ENCODE measurements around the gene TAS1R1.

TAS1R1 gene

DNA sequence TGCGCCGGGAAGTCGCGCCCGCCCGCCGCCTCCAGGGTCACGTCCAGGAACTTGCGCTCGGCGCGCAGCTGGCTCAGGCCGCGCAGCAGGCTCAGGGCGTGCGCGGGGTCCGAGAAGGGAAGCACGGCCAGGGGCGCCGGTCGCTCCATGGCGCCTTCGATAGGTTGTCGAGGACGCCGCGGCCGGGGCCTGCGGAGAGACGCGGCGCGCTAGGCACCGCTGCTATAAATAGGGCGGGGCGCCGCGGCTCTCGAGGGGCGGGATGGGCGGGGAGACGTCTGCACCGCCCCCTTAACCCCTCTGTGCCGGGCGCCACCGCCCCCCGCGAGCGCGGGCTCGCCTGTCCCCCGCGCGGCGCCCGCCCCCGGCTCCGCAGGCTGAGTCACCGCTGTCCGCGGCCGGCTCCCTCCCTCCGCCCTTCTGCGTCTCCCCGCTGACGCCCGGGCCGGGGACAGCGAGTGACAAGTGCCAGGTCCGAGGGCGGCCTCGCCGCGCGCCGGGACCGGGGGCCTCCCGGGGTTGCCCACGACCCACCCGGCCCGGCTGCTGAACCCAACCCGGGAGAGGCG lies 47.6 kb downstream of the TAS1R1 start, which contains the start of gene KLHL21:
TSS of gene KLHL21 (minus strand) at position 201 of the 569 bp plus-strand sequence. CDS start at position 149, 52 bp downstream.
- in situ Hi-C loops (cut with MboI; ENCODE audit: low sequenced_read_pairs): no loop called here

DNA sequence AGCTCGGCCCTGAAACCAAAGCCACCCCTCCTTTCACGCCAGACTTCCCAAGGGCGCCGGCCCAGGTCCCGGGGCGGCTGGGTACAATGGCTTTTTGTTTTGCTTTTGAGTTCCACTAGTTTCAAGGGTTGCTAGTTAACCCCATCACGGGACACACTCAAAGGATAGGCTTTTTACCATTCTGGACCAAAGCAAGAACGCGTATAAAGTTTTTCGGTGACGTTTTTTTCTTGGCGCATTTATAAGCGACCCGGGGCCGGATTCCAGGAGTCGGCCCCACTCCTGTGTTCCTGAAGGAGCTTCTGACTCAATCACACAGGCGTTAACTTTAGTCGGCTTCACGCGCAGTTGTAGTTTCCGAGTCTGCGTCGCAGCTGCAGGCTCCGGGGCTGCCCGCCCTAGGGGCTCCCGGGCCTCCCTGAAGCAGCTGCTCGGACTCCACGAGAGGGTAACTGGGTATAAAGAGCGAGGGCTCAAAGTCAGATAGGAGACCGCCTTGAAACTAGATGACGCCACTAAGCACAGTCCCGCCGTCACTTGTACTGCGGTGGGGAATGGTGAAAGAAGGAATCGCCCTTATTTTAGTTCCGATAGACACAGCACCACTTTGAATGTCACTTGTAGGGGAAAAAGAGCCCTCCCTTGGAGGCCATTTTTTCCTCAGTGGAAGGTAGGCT lies 48.3 kb downstream of the TAS1R1 start:
- in situ Hi-C loops (cut with MboI; ENCODE audit: low sequenced_read_pairs): no loop called here

DNA sequence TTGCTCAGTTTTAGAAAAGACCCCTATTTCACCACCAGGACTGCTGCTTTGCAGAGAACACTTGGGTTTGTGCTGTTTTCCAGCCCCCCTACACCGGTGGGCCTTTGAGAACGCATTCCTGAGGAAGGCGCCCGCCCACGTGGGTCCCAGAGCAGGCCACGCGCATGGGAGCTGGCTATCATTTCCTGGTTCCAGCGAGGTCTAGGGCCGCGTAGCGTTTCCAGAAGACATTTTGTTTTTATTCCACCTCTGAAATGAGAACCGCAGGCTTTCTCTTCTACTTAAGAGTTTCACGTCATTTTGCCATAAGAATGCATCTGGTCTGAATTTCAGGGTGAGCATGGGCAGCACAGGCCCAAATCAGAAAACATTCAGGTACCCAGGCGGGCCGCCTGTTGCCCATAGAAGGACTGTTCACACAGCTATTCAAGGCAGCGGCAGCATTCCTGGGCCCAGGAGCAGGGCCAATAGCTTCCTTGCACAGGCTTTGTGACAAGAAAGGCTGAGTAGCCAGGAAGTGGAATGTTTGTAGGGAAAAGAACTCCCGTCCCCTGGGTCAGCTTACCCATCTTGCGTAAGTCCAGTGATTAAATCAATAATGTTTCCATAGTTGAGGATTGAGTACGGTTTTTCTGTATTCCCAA lies 48.9 kb downstream of the TAS1R1 start:
- in situ Hi-C loops (cut with MboI; ENCODE audit: low sequenced_read_pairs): no loop called here

DNA sequence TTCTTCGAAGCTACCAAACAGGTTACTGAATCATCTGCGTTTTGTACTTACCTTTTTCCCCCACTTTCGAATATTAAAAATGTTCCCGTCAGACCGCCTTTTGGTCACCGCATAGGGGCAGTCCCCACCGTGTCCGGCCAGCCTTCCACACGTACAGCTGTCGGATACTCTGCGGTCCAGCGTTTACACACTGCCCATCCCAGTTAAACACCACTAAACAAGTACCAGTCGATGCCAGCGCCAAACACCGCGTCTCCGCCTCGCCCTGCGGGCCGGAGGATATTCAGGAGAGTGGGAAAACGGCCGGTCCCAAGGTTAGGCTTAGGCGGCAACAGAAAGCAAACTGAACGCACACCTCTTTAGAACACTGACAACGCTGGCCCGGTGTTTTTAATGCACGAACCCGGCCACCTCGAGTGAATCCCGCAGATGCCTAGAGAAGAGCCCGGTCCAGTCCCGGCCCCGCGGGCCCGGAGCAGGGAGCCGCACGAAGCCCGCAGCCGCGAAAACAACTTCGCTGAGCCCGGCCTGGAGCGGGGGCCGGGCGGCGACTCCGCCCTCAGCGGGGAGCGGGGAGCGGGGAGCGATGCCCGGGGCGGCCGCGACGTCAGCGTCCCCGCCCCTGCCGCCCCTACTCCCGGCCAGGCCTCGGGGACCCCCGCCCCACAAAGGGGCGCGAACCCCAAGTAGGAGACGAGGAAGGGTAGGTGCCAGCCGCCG lies 57.7 kb downstream of the TAS1R1 start:
- in situ Hi-C loops (cut with MboI; ENCODE audit: low sequenced_read_pairs): no loop called here

DNA sequence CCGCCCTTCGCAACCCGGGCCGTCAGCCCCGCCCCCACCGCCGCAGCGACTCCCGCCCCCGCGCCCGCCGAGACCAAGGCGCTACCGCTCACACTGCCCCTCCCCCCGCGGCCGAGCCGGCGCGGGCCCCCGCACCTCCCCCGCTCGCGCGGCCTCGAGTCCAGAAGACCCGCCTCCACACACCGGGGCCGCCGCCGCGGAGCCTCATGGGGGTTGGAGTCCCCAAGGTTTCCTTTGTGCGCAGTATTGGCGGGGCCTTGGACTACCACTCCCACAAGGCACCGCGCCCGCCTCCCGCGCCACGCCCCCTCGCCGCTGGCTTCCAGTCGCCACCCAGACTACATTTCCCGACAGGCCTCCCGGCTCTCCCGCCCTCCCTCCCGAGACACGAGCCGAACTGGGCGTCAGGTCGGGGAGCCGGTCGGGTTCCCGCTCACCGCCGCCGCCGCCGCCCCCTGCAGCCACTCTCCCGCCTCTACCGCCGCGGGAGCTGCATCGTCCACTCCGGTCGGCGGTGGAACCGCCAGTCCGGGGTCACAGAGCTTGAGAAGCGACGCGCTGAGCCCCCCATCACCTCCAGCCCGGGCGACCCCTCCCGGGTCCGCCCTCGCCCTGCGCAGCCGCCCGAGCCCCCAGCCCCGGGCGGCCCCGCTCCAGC lies 58.4 kb downstream of the TAS1R1 start, which contains the start of gene PHF13:
TSS of gene PHF13 (plus strand) at position 371 of the 658 bp plus-strand sequence. CDS start 336 bp downstream, outside the sequence.
- in situ Hi-C loops (cut with MboI; ENCODE audit: low sequenced_read_pairs): no loop called here

DNA sequence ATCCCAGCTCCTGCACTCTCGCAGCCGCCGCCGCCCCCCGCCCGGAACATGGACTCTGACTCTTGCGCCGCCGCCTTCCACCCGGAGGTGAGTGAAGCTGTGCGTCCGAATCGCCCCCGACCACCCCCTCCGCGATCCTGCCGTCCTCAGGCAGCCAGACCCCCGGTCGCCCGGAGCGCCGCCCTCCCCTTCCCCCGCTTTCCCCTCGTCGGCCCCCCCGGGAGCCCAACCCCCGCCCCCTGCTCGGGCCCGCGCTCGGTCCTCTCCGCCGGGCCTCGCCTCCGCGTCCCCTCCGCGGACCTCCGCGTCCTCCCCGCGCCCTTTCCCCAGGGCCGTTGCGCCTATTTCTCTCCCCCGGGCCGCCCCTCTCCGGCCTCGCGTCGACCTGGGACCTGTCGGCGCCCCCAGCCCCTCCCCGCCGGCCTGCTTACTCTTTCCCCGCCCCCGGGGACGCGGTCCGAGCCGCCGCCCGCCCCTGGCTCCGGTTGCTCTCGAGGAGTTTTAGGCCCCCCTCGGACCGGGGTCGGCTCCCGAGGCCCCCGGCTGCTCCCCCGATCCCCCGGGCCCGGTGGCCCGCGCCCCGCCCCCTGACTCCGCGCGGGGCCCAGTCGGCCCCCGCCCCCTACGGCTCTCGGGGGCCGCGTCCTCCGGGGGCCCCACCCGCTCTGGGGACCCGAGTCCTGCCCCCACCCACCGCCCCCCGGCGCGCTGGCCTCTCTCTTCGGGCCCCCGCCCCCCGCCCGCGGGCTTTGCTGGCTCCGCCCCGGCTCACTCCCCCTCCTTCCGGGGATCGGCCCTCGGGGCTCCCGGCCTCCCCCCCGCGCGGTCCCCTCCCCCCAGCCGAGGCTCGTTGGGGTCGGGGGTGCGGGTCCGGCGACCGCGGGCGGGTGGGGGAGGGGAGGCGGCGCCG lies 59.2 kb downstream of the TAS1R1 start:
- in situ Hi-C loops (cut with MboI; ENCODE audit: low sequenced_read_pairs): no loop called here

DNA sequence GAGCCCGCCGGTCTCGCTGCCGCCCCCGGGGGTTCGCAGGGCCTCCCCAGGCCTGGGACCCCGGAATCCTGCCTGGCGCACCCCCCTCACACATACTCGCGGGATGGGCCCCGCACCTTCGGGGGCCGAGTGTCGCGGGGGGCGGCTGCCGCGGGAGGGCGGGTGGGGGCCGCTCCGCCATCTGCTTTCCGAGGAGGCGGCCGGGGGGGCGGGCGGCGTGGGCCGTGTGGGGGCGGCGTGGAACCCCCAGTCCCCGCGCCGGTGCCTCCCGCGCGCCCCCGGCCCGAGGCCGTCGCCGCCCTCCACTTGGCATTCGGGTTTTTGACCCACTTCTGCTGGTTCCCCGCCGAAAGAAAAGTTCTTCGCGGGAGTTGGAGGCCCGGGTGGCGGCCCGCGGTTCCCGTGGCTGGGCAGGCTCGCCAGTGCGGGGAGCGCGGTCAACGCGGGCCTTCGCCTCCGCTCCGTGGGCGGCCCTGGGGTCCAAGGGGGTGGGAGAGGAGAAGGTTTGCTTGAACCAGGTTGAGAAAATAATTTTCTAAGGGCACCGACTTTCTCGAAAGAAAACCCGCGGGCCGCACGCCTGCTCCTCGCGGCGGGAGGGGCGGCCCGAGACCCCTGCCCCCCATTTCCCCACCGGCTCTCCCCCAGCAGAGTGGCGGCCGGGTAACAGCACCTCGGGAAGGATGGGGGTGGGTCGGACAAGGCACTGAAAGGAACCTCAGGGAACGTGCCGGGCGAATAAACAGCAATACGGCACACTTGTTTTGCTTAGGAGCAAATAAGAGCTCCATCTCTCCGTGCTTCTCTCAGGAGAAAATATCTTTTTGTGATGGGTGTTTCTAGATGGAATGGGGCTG lies 60.0 kb downstream of the TAS1R1 start:
- in situ Hi-C loops (cut with MboI; ENCODE audit: low sequenced_read_pairs): no loop called here

DNA sequence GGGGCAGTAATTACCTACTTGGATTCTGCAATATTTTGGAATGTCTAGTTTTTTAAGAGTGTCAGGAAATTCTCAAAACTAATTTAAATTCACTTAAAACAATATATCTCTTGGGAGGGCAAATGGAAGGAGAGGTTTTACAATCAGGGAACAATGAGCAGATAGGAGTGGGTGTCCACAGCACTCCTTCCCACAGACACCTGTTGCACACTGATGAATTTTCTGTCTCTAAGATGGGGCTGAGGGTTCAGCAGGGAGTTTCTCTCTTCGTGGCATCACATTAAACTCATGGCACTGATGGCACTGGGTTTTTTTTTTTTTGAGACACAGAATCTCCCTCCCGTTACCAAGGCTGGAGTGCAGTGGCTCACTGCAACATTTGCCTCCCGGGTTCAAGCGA lies 63.9 kb downstream of the TAS1R1 start:
- in situ Hi-C loops (cut with MboI; ENCODE audit: low sequenced_read_pairs): no loop called here

DNA sequence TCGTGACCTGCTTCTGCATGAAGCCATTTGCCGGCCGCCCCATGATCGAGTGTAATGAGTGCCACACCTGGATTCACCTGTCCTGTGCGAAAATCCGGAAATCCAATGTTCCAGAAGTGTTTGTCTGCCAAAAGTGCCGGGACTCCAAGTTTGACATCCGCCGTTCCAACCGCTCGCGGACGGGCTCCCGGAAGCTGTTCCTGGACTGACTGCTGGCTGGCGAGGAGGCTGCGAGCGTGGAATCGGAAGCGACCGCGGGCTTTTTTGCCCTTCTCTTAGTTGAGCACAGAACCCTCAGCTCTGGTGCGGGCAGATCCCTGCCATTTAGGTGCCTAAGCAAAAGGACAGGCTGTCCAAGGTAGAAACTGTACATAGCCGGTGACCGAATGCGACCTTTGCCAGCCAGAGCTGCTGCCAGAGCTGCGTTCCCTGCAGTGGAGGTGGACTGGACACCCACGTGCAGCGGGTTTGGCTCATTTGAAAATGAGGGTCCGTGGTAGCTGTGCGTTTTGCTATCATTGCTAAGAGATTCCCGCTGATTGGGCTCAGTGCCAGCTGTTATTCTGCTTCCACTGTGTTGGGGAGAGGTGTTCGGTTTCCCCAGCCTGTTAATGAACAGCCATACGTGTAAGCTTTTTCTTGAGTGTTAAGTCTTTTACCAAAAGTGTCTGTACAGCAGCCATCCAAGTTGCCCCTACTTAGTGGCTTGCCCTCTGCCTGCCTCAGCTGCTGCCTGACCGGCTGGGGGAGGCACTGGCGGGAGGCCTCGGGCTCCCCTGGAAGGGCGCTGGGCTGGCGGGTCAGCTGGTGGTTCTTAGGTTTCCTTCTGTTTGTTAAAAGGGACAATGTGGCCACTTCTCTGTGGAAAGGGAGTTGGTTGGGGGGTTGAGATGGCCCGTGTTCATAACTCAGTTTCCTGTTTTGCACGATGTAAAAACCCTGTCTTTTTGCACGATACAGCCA lies 66.6 kb downstream of the TAS1R1 start:
- in situ Hi-C loops (cut with MboI; ENCODE audit: low sequenced_read_pairs): no loop called here

DNA sequence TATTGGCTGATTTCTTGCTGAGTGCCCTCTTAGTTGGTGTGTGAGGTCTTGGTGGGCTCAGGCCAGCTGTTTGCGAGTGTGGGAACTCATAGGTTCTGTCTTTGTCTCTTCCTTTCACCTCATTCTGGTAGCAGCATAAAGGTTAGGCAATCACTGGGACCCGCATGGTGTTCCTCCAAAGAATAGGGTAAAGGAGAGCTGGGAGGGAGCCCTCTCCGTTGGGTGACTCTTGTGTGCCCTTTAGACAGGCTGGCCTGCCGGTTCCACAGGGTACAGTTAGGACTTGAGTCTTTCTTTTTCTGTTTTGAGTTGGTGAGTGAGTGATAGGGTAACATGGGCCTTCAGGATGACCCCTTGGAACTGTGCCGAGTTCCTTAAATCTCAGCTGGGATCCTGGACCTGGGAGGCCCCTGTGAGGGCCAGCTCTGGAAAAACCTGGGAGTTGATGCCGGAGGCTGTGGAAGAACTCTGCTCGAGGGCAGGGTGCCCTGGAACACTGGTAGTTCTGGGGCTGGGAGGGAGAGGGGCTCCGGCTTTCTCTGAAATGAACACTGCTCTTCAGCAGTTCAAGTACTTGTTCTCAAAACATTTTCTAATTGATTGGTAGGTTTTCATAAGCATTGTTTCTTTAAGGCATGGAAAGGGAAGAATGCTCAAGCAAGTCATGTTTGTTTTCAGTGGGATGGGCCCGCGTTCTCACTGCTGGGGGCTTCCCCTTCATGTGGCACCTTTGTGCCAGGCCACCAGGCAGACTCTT lies 67.5 kb downstream of the TAS1R1 start:
- in situ Hi-C loops (cut with MboI; ENCODE audit: low sequenced_read_pairs): no loop called here

DNA sequence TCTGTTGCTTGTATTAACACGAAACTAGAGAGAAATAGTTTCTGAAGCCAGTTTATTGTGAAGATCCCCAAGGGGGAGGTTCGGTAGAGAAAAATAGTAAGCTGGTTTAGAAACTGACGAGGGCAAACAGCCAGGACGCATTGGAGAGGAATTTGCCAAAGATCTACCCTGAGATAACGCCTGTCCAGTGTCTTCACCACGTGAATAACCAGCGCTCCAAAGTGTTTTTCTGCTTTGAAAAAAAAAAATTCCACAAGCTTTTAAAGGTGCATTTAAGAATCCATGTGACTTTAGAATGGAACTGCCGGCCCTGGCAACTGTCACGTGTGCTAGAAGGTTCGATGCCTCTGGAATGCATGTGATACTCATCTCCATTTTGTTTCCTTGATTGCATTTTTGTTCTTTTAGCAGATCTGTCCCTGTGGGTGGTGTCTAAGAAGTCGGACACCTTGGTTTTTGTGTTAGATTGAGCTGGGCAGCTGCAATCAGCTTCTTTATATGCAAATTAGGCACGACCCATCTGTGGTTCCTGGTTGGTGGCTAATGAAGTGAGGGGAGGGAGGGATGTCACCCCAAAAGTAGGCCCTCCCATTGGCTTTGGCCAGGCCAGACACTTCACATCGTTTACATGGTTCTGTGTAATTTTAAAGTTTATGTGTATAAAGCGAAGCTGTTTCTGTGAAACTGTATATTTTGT lies 68.3 kb downstream of the TAS1R1 start:
- in situ Hi-C loops (cut with MboI; ENCODE audit: low sequenced_read_pairs): no loop called here

DNA sequence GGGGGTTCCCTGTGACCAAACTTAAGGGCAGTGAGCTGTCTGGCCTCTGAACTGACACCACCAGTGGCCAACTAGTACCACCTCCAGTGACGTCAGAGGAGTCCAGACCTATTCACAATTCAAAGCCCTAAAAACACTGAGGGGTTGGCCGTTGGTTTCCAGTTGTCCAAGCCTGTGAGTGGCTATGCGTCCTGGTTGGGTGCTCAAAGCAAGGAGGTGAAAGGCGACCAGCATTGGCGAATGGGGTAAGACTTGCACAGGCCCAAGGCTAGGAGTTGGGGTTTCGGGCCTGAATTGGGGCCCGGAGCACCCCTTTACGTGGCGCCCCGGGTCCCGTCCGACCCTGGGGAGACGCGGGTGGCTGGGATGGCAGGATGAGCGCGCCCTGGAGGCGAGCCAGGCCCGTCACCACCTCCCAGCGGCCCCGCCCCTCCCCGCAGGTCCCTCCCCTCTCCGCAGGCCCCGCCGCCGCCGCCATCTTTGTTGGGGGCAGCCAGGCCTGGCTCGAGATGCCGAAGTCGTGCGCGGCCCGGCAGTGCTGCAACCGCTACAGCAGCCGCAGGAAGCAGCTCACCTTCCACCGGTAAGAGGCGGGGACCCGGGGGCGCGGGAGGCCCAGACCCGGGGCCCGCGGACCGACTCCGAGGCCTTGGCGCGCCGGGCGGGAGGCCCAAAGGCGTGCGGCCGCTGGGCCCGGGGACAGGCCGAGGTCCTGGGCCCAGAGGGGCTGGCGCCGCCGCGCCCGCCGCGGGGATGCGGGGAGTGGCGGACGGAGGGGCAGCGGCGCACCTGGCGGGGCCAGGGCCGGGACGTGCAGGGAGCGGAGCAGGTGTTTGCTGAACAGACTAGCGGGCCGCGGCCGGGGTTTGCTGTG lies 69.8 kb downstream of the TAS1R1 start, which contains the start of gene THAP3:
TSS of gene THAP3 (plus strand) at position 159 of the 874 bp plus-strand sequence. CDS start at position 510, 351 bp downstream.
- in situ Hi-C loops (cut with MboI; ENCODE audit: low sequenced_read_pairs): no loop called here

DNA sequence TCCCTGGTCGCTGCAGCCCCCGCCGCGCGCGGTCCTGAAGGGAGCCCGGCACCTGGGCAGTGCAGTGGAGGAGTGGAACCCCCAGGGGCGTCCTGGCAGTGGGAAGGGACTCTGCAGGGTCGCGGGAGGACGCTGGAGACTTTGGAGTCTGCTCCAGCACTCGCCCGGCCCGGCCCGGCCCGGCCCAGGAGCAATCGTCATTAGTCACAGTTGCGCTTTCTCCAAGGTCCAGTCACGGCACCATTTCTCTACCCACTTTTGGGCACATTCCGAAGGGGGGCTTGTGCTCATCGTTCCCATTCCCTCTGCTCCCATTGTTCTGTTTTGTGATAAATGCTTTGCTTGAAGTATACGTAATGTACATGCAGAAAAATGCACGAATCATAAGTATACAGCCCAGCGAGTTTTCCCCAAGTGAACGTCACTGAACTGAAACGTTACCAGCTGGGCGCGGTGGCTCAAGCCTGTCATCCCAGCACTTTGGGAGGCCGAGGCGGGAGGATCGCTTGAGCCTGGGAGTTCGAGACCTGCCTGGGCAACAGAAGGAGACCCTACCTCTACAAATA lies 70.6 kb downstream of the TAS1R1 start:
- in situ Hi-C loops (cut with MboI; ENCODE audit: low sequenced_read_pairs): no loop called here

DNA sequence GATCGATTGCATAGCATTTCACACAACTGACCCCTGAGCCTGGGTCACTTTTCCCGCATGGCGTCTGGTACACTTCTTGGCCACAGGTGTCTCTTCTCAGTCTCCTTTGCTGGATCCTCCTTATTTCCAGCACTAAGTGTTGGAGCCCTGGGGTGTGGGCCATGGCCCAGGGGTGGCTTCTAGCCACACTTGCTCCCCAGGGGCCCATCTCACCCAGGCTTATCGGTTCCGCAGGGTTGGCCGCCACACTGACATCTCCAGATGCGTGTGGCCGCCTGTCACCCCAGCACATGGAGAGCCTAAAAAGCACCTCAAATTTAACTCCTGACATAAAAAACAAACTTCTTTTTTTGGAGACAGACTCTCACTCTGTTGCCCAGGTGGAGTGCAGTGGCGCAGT lies 71.9 kb downstream of the TAS1R1 start:
- in situ Hi-C loops (cut with MboI; ENCODE audit: low sequenced_read_pairs): no loop called here

Measured in HL-60/S4 (cell line).